OCI-LY7 (cell line): Measurements from ENCODE around the gene ADD1. TPM values are rescaled to one million over a fixed set of nuclear protein-coding genes. Genes with fewer than 3 reads are reported as not detected.
"Not testable (repeated sequence)": the region's sequence is repeated elsewhere in the genome, so short reads cannot be mapped to it uniquely, and the experiment has no call there.

Experiments used
- BruUV-seq: library from RNA; stranded (reverse); fragments of 400-500 nt; replicated peaks from 2 replicates; lab custom pipeline; 2021; lab: Mats Ljungman, UMichigan
- CTCF ChIA-PET: fragments of 300-600 bp; sonication (Branson Sonifier 250); formaldehyde crosslinking; loops from one replicate; lab custom pipeline; 2022; ENCODE audit warnings: antibody characterized with exemption; ENCODE audit not compliant: unreplicated experiment; lab: Charles Lee
- POLR2A ChIA-PET: fragments of 300-600 bp; sonication (Branson Sonifier 250); formaldehyde crosslinking; loops from one replicate; lab custom pipeline; 2022; ENCODE audit warnings: antibody characterized with exemption; lab: Charles Lee
- DNase-seq: peaks from one replicate; pipeline ENCODE4 v3.0.0-alpha.2; 2015; ENCODE audit warnings: low spot score
- H2AFZ ChIP-seq: fragments of 200-600 bp; sonication (generic), shearing (Covaris generic); 2 replicates; pipeline ENCODE4 v1.6.1; 2014; ENCODE audit warnings: mild to moderate bottlenecking, antibody characterized with exemption, low read length, moderate library complexity
- H3K27ac ChIP-seq: fragments of 200-600 bp; sonication (generic); 2 replicates; pipeline ENCODE4 v1.5.1; 2014; ENCODE audit warnings: mixed run types, low read depth, mild to moderate bottlenecking, moderate library complexity, low read length, inconsistent platforms; ENCODE audit not compliant: poor library complexity, severe bottlenecking
- H3K36me3 ChIP-seq: fragments of 200-600 bp; sonication (generic); 2 replicates; pipeline ENCODE4 v1.6.1; 2014; ENCODE audit warnings: mild to moderate bottlenecking, antibody characterized with exemption, low read length, moderate library complexity, mixed read lengths; ENCODE audit not compliant: insufficient read depth
- H3K4me1 ChIP-seq: fragments of 200-600 bp; sonication (generic); 2 replicates; pipeline ENCODE4 v1.5.1; 2014; ENCODE audit warnings: mild to moderate bottlenecking, low read length; ENCODE audit not compliant: insufficient read depth, poor library complexity, severe bottlenecking
- H3K4me2 ChIP-seq: fragments of 200-600 bp; sonication (generic); 2 replicates; pipeline ENCODE4 v1.6.1; 2014; ENCODE audit warnings: mild to moderate bottlenecking, low read length
- H3K4me3 ChIP-seq: fragments of 200-600 bp; sonication (generic); 2 replicates; pipeline ENCODE4 v1.5.1; 2014; ENCODE audit warnings: mild to moderate bottlenecking, low read depth, low read length; ENCODE audit not compliant: poor library complexity, severe bottlenecking
- H3K79me2 ChIP-seq: fragments of 200-600 bp; sonication (generic); 2 replicates; pipeline ENCODE4 v1.6.1; 2016; ENCODE audit warnings: low read depth, mild to moderate bottlenecking, low read length, moderate library complexity, mixed read lengths; ENCODE audit not compliant: insufficient read depth
- H3K9me2 ChIP-seq: fragments of 200-600 bp; sonication (generic); 2 replicates; pipeline ENCODE4 v1.6.1; 2016; ENCODE audit warnings: mild to moderate bottlenecking, low read length, mixed read lengths; ENCODE audit not compliant: insufficient read depth
- H3K9me3 ChIP-seq: fragments of 200-600 bp; sonication (generic); 2 replicates; pipeline ENCODE4 v1.6.1; 2014; ENCODE audit warnings: mild to moderate bottlenecking, mixed run types, low read length, mixed read lengths
- H4K20me1 ChIP-seq: fragments of 200-600 bp; sonication (generic); 2 replicates; pipeline ENCODE4 v1.6.1; 2014; ENCODE audit warnings: mild to moderate bottlenecking, antibody characterized with exemption, low read length, moderate library complexity, mixed read lengths; ENCODE audit not compliant: insufficient read depth
- CTCF ChIP-seq: fragments of 200-600 bp; sonication (generic); conservative IDR thresholded peaks from 2 replicates; pipeline ENCODE4 v1.5.1; 2014; ENCODE audit warnings: mild to moderate bottlenecking, antibody characterized with exemption, low read length, moderate library complexity, mixed read lengths
- EZH2phosphoT487 ChIP-seq: fragments of 200-600 bp; sonication (generic); IDR thresholded peaks from 2 replicates; pipeline ENCODE4 v1.6.1; 2018; ENCODE audit warnings: low read depth, borderline replicate concordance, mild to moderate bottlenecking, mixed run types, antibody characterized with exemption, low read length, moderate library complexity, mixed read lengths
- intact Hi-C: fragments of 100-400 bp; cut with micrococcal nuclease; formaldehyde crosslinking; loops from one replicate; pipeline ENCODE4 v1.10.0; 2022; ENCODE audit not compliant: unreplicated experiment
- total RNA-seq, 2 experiments: library from RNA; depleted of rRNA in 1 of 2; stranded (reverse); fragments of >200 nt in 1 of 2; shearing (Covaris generic) in 1 of 2; gene quantifications; 2 replicates each; pipeline ENCODE4 v1.2.3, GENCODE V29; 2014 to 2022

Gene ADD1
- total RNA-seq, 2 experiments from 2014 or later: 85.3 to 108 TPM

- TF ChIP-seq CTCF (no peak), EZH2phosphoT487 (no peak)
- intact Hi-C loops: no loop called here
- ChIA-PET POLR2A (interaction anchor here (0.6 kb wide), 1 partner anchor 159 kb away, joined by 3 read pairs; no protein-coding TSS in a partner anchor), CTCF (no interaction called here)
- H3K27ac ChIP-seq: no peak overlapping the region
- no peaks in the 10 kb centered on the region for H3K4me1 ChIP-seq
- H3K36me3 ChIP-seq: peaks cover 95% of the 10 kb centered on the region
- no TSS peak for BruUV-seq
- no peaks in the 10 kb centered on the region for H3K79me2 ChIP-seq
- no peaks in the 10 kb centered on the region for H3K9me2 ChIP-seq
- H4K20me1 ChIP-seq: no peaks in the 10 kb centered on the region
- H3K9me3 ChIP-seq: no peaks in the 10 kb centered on the region
- DNase-seq: no peak
- H2AFZ ChIP-seq: no peak overlapping the region
- H3K4me2 ChIP-seq: no peak overlapping the region
- no peak overlapping the region for H3K4me3 ChIP-seq
Measured at GRCh38 chr4:2944586-2945526, 101.2 kb downstream of the ADD1 start.

- H4K20me1 ChIP-seq, intact Hi-C loops: not testable (repeated sequence)
Measured at GRCh38 chr4:2945619-2946604, 102.3 kb downstream of the ADD1 start.

More at GRCh38 chr4:2945619-2946604, 102.3 kb downstream of the ADD1 start:
- H2AFZ ChIP-seq, DNase-seq, H3K79me2 ChIP-seq, H3K27ac ChIP-seq, H3K9me3 ChIP-seq, H3K9me2 ChIP-seq, CTCF ChIA-PET, H3K4me3 ChIP-seq, POLR2A ChIA-PET, H3K4me2 ChIP-seq, BruUV-seq, H3K4me1 ChIP-seq: not testable (repeated sequence)
- peaks cover 95% of the 10 kb centered on the region for H3K36me3 ChIP-seq
